Umbilical cord (tissue), 2 donors: ENCODE results near the gene RHEBL1. TPM values are rescaled to one million over a fixed set of nuclear protein-coding genes. Genes with fewer than 3 reads are reported as not detected.
"Not testable (repeated sequence)": the region's sequence is repeated elsewhere in the genome, so short reads cannot be mapped to it uniquely, and the experiment has no call there.

Experiments used
- DNase-seq: peaks from one replicate; pipeline ENCODE4 v3.0.0-alpha.2; 2015; ENCODE audit warnings: low spot score
- total RNA-seq: library from RNA; depleted of rRNA; stranded (reverse); fragments of >200 nt; gene quantifications from one replicate; pipeline ENCODE4 v1.2.3, GENCODE V29; 2014; ENCODE audit warnings: low replicate concordance; ENCODE audit not compliant: insufficient read depth

Gene RHEBL1
- total RNA-seq, 1 donor from 2014 or later: 3.9 TPM

DNA sequence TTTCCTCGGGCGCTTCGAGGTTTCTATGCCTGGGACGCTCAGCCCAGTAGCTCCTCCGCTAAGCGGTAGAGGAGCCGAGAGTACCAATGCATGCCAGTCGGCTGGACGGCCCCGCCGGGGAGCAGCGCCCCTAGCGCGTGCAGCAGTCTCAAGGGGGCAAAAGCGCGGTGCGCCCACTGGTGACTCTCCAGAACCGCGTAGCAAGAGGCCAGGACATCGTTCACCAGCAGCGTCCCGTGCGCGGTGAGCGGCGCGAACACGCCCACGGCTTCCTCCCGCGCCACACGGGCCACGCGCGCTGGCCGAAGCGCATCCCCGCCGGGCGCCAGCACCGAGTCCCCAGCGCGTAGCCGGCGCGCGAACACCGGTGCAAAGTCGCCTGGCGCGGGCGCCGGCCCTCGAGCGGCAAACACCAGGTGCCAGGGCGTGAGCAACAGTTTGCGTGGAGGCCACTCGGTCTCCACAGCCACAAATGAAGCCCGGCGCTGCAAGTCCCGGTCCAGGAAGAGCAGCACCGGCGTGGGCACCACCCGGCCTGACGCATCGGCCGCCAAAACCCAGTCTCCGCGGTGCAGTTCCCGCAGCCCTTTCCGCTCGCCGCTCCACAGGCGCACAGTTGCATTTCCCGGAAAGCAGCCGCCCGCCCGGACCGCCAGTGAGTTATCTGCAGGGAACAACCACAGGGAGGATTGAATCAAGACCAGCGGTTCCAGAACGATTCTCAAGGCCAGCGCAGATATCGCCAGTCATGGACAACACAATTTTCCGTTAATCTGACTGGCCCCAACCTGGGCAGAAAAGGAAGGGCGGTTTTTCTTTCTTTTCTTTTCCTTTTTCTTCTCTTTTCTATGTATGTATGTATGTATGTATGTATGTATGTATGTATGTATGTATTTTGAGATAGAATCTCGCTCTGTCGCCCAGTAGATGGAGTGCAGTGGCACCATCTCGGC, 20.3 kb upstream of the RHEBL1 start:
- DNase-seq: peak; percentile 43

DNA sequence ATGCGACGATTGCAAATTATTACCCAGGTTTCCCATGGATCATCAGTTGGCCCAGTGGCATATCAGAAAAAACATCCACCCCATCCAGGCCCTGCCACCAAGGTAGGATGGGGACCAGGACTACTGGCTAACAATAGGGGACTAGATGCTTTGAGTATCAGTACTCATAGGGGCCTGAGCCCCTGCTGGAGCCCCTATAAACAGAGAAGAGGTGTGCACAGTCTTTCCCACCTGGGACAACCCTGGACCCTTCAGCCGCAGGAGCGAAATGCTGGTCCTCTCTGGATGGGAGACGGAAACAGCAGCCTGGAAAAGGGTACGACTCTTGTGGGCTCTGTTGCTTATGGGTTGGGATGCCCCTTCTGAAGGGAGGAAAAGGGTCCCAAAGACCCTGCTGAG, 19.2 kb upstream of the RHEBL1 start:
- DNase-seq: no peak

DNA sequence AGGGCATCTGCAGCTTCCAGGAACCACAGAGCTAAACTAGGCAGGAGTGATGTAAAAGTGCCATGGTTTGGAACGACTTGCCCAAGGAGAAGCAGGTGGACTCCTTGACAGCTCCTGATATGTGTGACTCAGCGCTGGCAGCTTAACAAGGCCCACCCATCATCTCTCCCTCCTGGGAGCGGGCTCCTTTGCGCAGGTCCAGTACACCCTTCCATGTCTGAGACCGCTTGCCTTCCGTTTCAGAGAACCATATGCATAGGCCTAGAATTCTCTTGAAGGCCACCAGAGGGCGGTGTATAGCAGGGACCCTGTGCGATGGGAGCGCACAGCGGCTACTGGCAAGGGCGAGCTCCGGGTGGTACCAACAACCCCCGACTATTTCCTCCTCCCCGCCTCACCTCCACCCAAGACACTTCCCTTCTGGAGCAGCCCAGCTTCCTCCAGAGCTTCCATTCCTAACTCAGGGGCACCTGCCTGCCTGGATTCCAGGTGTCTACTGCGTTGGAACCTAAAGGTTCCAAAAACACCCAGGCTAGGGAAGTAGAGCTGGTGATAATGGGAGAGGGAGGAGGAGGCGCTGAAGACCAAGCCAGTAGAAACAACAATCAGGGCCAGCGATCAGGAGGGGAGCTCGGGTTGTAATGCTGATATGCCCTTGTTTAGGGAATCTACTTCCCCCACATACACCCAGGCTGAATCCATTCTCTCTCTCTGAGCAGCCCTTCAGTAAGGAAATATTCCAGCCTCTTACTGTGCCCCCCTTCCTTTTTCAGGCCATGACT, 18.6 kb upstream of the RHEBL1 start:
- peak; percentile 86 for DNase-seq

DNA sequence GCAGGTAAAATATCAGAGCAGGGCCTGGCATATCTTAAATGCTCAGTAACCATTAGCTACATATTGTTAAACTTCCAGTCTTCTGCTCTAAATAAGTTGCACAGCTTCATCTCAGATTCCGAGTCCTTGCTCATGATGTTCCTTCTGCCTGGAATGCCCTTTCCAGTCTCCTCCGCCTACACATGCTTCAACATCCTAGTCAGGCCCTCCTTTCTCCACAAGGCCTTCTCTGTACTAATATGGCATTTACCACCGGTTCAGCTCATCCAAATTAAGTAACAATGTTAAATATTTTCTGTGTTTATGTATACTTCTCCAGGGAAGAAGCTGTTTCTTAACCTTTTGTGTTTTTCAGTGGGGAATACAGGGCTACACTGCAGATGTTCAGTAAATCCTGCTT, 16.3 kb upstream of the RHEBL1 start:
- DNase-seq: no peak

DNA sequence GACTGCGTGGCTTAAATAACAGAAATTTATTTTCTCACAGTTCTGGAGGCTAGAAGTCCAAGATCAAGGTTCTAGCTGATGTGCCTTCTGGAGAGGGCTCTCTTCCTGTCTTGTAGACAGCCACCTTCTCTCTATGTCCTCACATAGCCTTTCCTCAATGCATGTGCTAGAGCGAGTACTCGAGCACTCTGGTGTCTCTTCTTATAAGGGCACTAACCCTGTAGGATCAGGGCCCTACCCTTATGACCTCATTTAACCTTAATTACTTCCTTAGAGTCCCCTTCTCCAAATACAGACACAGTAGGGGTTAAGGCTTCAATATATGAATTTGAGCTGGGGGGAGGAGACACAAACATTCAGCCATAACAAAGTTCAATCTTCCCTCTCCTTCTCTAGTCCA, 14.7 kb upstream of the RHEBL1 start:
- DNase-seq: no peak

DNA sequence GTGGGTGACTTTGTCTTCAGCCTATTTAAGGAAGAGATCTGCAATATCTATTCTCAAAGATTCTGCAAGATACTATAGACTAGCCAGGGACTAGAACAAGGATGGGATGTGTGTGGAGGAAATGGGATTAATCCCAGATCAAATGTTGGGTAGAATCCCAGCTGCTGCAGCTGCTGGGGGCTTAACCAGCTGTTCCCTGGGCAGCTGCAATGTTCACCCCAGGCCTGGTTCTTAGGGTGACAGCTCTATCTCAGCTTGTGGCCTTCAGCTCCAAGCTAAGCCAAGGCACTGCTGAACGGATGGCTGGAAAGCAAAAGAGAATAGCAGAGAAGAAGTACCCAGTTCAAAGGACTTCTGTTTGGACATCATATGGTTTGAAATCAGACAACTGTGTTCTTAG, 10.0 kb upstream of the RHEBL1 start:
- no peak for DNase-seq

DNA sequence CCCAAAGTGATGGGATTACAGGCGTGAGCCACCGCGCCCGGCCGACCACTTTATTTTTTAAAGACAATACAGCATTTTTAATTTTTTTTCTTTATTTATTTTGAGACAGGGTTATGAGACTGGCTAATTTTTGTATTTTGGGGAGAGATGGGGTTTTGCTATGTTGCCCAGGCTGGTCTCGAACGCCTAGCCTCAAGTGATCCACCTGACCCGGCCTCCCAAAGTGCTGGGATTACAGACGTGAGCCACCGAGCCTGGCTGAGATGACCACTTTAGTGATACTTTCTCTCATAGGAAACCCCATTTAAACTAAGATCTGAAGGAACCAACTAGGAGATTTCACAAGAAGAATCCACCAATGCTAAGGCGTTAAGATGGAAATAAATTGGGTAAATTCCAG, 1.2 kb upstream of the RHEBL1 start:
- DNase-seq: no peak

DNA sequence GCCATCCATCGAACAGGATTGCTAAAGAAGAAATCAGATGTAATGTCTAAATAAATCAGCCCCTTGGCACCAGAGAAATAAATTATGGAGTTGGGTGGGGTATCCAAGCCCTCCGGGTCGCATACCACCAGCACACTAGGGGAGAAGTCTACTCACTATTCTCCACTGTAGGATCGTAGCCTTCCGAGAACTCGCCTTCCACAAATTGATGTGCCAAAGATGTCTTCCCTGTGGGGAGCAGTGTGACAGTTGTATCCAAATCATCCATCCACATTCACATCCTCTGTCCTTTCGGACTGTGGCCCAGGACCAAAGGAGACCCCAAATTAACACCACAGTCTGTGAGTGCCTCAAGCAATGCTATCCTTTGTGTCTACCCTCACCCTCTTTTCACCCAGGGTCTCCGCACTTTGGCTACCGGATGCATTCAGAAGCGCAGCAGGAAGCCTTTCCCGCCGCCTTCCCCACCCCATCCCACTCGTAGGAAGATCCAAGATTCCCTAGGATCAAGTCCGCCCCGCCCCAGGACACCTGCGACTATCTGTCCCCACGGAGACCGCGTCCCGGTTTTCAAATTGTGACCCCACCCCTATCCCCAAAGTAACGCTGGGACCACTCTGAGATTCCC, 786 bp downstream of the RHEBL1 start:
- no peak for DNase-seq

DNA sequence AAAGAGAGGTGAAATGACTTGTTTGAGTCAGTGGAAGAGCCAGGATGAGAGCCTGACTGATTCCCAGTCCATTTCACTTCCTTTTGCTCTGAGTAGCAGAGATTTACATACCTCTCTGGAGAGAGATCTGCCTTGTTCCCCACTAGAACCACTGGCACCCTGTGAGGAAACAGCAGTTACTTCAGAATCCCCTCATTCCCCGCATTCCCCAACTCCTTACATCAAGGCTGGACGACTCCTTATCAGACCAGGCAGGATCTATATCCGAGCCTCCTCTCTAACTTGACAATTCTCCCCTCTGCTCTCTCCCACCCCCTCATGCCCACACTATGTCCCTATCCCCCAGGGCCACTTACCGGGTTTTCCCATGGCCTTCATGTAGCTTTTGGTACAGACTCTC, 3.7 kb downstream of the RHEBL1 start:
- DNase-seq: no peak

DNA sequence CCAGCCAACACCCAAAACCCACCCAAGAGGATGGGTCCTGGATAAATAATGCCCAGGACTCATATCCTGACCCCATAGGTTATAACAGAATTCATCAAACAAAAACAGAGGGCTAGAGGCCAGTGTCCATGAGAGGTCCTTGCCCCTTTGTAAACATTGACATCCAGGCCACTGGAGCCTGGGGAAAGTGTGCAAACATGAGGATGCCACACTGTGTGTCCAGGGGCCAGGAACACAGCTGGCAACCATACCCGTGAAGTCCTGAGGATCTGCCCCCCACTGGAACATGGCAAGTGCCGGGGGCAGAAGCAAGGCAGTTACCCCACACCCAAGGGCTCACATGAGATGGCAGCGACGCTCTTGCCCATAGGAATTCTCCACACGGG, 5.0 kb downstream of the RHEBL1 start:
- DNase-seq: no peak

DNA sequence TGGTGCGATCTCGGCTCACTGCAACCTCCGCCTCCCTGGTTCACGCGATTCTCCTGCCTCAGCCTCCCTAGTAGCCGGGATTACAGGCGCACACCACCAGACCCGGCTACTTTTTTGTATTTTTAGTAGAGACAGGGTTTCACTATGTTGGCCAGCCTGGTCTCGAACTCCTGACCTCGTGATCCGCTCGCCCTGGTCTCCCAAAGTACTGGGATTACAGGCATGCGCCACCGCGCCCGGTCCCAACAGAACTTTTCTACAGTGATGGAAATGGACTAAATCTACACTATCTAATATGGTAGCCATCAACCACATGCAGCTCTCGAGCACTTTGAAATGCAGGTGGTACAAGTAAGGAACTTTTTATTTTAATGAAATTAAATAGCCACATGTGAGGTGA, 7.9 kb downstream of the RHEBL1 start:
- DNase-seq: not testable (repeated sequence)

DNA sequence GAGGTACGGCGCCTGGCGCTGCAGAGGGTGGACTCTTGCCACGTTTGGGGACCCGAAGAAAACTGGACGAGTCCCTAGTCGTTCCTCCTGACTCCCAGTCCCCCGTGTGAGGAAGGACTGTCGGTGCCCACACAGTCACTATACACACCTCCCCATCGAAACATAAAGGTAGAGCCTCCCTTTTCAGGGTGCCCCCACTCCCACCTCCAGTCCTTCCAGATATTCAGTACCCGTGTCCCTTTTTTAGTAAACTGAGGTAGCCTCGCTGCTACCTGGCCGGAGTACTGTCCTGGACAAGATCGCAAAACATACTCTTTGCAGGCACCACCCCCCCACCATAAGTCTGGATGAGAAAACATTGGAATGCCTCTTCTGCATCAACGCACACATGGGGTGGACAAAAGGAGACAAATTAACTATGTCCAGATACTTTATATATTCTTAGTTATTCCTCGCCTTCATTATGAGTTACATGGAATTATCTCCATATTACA, 8.6 kb downstream of the RHEBL1 start:
- no peak for DNase-seq

DNA sequence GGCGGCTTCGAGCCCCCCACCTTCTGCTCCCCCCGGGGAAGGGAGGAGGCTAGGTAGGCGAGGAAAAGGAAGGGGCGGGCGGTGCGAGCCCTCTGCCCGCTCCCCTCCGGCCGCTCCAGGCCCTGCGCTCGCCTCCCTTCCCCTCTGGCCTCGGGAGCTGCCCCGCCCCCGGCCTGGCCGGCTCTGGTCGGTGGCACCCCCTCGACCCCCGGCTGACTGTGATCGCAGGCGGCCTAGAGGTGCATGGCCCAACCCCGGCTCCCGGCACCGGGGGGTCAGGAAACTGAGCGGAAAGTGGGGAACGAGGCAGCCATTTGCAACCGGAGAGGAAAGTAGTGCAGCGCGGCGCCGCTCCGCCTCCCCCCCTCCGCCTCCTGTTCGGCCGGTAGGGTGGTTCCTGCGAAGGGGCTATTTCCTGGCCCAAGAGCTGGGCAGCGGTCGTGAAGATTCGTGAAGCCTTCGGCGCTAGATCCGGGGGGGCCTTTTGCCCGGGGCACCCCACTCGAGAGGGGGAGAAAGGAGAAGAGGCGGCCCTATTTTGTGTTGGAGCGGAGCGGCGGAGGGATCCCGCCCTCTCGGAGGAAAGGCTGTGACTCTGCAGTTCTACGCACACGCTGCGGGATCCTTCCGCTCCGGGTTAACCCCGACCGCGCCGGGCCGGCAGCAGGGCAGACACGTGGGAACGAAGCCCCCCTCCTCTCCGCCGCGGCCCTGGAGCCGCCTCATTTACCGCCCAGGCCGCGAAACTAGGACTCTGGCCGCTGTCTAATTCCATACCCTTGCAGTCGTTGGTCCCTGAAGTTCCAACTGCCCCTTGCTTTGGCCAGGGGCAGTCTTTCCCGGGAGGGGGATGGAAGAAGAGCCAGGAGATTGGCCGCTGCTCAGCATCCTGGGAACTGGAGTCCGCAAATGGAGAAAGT, 9.3 kb downstream of the RHEBL1 start, which contains the start of gene KMT2D:
KMT2D (minus strand) TSS at position 558 of the 920 bp plus-strand sequence. CDS start 5,470 bp downstream, outside the sequence.
- peak; percentile 96 for DNase-seq

DNA sequence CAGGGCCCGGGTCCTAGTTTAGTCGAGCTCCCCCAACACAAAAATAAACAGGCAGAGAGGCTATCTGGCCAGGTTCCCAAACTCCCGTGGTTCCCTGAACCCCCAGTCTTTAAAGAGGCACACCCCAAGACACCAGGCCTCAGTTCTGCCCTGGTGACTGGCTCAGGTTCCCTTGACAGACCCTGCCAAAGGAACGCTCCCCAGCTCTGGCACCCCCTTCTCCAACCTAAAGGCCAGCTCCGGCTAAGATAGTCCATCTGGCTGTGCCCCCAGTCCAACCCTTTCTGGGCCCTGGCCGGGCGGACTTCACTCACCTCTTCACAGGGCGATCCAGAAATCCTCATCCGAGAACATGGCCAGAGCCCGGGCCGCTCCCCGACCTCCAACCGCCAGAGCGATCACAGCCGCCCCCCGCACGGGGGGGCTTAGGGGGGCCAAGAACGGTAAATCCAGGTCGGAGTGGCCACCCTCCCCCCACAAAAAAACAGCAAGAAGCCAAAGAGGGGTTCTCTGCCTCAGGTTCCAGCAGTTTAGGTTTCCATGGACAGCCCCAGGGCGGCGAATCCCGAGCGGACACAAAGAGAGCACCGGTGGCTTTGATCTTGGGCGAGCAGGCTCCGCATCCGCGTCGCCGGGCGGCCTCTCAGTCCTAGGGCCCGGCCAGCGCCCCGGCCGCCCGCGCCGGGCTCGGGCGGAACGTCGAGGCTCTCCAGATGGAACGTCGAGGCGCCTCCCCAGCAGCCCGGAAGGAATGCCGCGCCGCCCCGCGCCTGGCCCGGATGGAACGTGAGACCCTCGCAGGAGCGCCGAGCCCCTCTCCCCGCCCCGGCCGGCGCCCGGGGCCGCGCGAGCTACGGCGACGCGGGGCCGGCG, 10.2 kb downstream of the RHEBL1 start:
- DNase-seq: no peak

DNA sequence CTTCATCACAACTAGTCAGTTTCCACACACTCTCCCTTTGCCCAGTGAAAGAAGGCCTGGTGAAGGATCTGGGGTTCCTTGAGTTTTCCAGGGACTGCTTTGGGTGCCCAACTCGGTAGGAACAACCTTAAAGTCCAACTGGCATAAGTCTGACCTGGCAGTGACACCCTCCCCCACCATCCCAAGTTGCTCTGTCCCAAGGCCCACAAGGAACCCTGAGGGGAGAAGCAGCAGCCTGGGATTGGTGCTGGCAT, 10.8 kb downstream of the RHEBL1 start:
- DNase-seq: no peak

DNA sequence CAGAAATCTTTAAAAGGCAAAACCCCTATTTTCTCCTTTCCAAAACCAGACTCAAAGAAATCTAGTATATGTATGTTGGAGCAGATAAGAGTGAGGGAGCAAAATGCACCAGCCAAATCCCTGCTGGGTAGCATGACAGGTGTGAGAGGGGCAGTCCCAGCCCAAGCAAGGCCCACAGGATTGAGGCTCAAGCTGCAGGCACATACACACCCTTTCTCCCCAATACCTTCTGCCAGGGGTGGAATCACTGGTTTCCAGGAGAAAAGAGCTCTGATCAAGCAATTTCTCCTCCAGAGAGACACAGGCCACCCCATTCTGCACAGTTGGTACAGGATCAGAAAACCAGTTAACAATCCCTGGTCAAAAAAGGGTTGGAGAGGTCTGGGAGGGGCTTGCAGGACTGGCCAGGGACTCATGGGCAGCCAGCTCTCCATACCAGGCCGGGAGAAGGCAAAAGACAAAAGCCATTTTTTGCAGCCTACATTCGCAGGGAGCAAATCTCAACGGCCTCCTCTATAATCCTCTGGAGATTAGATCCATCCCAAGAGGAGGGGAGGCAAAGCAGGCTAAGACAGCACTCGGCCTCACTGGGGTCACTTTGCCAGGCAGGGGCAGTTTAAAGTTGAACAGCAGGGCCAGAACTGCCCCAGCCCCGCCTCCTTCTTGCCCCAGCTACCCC, 11.3 kb downstream of the RHEBL1 start:
- DNase-seq: peak; percentile 22

DNA sequence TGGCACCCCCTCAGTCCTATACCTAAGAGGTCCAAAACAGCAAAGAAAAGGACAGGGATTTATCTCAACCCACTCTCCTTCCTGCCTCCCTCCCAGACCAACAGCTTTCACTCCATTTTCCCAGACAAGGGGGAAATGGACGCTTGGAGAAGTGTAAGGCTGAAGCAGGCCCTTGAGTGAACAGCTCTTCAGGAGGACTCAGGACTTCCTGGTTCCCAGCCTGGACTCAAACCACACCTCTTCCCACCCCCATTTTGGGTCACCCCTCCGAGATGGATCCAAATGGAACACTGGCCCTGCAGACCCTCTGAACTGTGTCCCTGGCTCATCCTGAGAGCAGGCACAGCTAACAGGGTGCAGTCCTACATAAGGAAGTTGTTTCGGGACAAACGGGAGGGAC, 11.9 kb downstream of the RHEBL1 start:
- DNase-seq: no peak

DNA sequence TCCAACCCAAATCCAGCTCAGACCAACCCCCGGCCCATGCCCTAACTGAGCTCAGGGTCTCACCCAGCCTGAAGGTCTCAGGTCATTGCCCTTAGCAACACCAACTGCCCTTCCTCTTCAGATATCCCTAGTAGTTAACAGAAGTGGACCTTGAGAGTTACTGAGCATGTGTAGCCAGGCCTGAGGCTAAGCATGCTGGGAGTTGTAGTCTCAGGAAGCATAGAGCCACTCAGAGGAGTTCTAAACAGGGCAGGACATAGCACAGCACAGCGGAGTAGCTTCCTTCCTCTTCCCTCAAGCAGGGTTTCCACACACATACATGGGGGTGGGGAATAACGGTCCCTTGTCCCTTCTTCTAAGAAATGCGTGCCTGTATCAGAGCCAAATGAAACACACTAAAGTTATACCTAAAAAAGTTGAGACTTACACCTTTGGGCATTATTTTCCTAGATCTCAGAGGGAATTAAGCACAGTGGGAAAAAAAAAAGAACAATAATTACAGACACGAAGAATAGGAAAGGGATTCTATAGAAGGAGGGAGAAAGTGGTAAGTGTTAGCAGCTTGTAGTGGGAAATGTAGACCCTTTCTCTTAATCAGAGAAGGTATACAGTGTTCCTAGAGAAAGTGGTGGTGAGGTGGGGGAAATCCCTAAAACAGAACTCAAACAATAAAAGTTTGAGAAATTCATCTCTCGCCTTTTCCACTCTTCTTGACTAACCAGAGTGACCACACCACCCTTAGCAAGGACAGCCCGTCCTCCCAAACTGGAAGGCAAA, 13.6 kb downstream of the RHEBL1 start:
- peak; percentile 73 for DNase-seq

DNA sequence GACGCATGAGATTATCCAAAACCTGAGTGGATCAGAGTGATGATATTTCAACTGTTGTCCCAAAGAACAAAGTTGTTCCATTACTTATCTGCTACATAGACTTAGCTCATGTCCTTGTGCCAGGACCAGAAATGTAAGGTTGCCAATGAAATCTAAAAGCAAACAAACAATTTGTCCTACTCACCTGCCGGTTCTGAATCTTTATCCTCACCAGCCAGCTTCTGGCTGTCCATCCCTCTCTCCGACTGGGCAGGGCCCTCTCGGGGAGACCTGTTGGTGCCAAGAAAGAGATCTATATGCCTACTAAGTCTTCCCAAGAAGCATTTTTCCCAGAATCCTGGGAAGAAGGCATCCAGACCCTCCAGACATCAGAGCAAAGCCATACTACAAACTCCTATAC, 14.7 kb downstream of the RHEBL1 start:
- no peak for DNase-seq
